ENCODE data around the gene ARL3.
"Not testable (repeated sequence)": the region's sequence is repeated elsewhere in the genome, so short reads cannot be mapped to it uniquely, and the experiment has no call there.

ARL3 gene

GRCh38 chr10:102738692-102739121, 24.5 kb upstream of the ARL3 start:
- no peak for DNase-seq (ENCODE audit: low read depth in 2 of 2)

DNA sequence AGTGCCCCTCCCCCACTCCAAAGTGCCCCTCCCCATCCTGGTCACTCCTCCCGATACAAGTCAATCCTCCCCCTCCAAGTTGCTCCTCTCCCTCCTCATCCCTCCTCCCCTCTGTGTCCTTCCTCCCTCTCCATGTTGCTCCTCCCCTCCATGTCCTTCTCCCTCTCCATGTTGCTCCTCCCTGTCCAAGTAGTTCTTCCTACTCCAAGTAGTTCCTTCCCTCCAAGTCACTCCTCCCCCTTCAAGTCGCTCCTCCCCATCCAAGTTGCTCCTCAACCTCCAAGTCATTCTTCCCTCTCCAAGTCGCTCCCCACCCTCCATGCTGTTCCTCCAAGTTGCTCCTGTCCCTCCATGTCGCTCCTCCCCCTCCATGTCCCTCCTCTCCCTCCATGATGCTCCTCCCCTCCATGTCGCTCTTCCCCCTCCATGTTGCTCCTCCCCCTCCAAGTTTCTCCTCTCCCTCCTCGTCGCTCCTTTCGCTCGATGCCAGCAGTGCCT, 20.9 kb upstream of the ARL3 start:
- DNase-seq (ENCODE audit: low read depth in 2 of 2): no peak

GRCh38 chr10:102732661-102733060, 18.5 kb upstream of the ARL3 start:
- no peak for DNase-seq (ENCODE audit: low read depth in 2 of 2)

DNA sequence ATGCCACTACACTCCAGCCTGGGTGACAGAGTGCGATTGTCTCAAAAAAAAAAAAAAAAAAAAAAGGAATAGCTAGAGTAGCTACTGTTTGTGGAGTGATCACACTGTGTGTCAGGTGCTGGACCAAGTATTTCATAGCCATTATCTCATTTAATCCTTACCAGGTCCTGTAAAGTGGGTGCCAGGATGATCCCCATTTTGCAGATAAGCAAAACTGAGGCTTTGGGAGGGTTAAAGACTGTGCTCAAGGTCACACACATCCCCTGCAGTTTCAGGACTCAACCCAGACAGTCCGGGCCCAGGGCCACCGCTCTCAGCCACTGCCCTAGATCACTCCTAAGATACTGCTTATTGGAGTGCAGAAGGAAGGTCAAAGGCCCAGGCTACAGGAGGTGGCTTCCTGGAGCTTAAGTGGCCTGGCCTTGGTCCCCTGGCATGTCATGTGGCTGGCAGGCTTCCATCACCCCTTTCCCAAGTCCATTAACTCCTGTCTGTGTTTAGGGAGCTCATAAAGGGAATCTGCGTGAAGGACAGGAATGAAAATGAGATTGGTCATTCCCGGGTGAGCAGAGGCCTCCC, 17.1 kb upstream of the ARL3 start:
- DNase-seq (ENCODE audit: low read depth in 2 of 2): no peak

DNA sequence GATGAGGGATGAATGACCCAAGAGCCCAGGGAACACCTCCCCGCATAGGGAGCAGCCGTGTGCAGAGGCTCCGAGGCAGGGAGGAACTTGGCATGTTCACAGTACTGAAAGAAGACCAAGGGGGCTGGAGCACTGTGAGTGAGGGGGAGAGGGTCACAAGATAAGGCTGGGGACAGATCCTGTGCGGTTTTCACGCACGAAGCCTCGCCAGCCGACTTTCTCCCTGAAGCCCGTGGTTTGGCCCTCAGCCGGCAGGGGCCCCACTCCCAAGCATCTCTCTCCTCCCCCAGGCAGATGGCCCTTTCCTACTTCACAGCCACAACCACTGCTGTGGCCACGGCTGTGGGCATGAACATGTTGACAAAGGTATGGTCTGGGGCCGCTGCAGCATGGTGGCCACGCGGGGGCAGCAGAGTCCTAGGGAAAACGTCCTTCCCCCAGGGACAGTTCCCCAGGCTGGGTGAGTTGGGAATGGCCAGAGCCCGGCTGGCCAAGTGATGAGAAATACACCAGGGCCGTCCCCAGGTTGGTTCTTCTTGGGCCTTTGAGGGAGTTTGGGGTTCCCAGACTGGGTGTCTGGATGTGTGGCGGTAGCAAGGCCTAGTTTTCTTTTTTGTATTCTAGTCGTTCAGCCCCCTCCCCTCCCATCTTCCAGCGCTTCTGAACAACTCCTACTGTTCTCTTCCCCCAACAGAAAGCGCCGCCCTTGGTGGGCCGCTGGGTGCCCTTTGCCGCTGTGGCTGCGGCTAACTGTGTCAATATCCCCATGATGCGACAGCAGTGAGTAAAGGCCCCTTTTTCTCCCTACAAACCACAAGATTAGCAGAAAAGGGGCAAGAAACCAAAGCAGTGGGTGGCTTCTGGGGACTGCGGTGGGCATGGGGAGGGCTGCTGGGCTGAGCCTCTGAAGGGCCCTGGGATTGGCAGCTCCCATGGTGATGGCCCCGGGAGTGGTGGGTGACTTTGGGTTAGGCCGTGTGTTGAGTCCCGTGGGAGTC, 15.1 kb upstream of the ARL3 start:
- DNase-seq (ENCODE audit: low read depth in 2 of 2): no peak

GRCh38 chr10:102727037-102727818, 13.0 kb upstream of the ARL3 start:
- no peak for DNase-seq (ENCODE audit: low read depth in 2 of 2)

DNA sequence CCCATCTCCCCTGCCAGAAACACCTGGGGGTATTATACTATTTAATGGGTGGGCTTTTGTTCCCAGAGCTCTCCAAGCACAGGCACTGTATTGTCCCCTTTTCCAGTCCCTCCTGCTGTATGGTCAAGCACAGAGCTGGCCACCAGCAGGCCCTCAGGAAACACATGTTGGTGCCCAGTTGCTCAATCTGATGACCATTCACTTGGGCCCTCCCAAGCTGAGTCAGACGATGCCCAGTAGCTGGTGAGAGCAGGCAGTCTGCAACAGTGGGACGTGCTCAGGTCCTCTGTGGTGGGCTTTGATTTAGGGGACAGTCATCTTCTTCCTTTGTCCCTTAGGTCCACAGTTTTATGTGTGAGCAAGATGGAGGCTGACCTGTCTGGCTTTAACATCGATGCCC, 12.1 kb upstream of the ARL3 start:
- no peak for DNase-seq (ENCODE audit: low read depth in 2 of 2)

GRCh38 chr10:102723989-102724388, 9.8 kb upstream of the ARL3 start:
- DNase-seq (ENCODE audit: low read depth in 2 of 2): no peak

DNA sequence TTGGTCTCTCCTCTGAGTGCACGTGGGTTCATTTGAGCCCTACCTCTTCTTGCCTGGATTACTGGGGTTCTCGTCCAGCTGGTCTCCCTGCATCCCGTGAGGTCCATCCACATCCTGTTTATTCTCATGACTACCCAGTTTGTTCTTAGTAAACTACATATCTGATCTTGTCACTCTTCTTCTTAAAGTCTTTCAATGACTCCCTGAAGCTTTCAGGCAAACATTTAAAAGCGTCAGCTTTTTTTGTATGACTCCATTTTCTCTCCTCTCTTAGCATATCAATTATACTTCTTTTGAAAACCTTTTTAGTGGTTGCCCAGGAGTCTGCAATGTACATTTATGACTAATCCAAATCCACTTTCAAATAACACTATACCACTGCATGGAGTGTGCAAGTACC, 7.8 kb upstream of the ARL3 start:
- DNase-seq (ENCODE audit: low read depth in 2 of 2): no peak

DNA sequence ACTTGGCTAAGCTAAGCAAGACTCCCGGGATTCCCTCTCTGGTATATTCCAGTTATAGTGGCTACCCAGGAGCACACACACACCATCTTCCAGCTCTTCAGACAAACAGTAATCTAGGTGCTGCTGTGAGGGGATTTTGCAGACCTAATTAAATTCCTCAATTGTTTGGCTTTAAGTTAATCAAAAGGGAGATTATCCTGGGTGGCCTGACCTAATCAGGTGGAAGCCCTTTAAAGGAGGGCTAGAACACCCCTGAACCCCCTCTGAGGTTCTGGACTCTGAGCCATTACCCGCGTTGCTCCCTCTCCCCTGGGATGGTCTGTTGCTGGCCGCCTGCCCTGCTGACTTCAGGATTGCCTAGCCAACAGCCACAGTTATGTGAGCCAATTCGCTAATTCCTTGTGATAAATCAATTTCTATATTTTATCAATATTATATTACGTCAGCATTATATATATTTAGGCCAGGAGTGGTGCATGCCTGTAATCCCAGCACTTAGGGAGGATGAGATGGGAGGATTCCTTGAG, 6.6 kb upstream of the ARL3 start:
- DNase-seq (ENCODE audit: low read depth in 2 of 2): no peak

- DNase-seq (ENCODE audit: low read depth in 2 of 2): no peak
Measured at GRCh38 chr10:102720337-102720736, 6.1 kb upstream of the ARL3 start.

GRCh38 chr10:102718220-102718619, 4.0 kb upstream of the ARL3 start:
- no peak for DNase-seq (ENCODE audit: low read depth in 2 of 2)

DNA sequence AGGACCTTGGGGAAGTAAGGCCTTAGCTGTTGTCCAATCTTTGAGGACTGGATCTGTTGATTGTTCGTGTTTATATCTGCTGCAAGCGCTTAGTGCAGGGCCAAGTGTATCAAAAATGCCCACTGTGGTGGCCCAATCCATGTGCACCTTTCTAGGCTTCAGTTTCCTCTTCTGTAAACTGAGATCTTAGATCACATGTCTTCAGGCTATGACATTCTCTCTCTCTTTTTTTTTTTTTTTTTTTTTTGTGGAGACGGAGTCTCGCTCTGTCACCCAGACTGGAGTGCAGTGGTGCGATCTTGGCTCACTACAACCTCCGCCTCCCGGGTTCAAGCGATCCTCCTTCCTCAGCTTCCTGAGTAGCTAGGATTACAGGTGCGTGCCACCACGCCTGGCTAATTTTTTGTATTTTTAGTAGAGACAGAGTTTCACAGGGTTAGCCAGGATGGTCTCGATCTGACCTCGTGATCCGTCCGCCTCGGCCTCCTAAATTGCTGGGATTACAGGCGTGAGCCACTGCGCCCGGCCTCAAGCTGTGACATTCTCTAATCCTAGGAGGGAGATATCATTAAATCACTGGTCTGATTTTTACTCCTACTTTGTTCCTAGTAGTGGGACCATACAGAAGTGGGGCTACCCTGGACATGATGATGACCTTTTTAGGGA, 2.8 kb upstream of the ARL3 start:
- not testable (repeated sequence) for DNase-seq (ENCODE audit: low read depth in 2 of 2)

DNA sequence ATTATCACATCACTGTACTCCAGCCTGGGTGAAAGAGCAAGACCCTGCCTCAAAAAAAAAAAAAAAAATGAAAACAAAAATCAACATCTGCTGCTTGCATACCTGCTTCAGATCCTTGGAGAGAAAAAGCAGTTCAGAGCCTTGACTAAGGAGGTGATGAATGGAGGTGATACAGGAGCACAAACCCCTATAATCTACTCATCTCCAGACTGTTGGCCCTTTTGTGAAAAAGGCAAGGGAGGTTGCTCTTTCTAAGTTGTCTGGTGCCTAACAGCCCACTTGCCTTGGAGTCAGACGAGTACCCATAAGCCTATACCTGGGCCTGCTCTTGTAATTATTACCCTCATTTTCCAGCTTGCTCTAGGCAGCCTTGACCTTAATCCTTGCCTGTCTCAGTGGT, 1.7 kb upstream of the ARL3 start:
- DNase-seq (ENCODE audit: low read depth in 2 of 2): no peak

GRCh38 chr10:102714621-102715455, 641 bp upstream of the ARL3 start, which contains the start of gene SFXN2:
Gene SFXN2, plus strand, starts transcription at chr10:102714636. Its CDS starts 12,001 bp downstream, at chr10:102726637.
- no peak for DNase-seq (ENCODE audit: low read depth in 2 of 2)

DNA sequence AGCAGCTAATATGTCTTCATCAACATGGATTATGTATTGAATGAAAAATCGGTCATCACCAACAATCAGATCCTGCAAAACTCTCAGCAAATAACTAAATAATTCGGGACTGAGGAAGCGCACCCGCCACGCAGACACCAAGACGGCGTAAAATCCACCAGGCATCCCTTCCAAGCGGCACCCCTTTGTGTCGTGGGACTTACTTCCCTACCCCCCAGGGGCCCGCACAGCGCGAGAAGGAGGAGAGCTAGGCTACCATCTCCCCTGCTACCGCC, 721 bp downstream of the ARL3 start:
- no peak for DNase-seq (ENCODE audit: low read depth in 2 of 2)

DNA sequence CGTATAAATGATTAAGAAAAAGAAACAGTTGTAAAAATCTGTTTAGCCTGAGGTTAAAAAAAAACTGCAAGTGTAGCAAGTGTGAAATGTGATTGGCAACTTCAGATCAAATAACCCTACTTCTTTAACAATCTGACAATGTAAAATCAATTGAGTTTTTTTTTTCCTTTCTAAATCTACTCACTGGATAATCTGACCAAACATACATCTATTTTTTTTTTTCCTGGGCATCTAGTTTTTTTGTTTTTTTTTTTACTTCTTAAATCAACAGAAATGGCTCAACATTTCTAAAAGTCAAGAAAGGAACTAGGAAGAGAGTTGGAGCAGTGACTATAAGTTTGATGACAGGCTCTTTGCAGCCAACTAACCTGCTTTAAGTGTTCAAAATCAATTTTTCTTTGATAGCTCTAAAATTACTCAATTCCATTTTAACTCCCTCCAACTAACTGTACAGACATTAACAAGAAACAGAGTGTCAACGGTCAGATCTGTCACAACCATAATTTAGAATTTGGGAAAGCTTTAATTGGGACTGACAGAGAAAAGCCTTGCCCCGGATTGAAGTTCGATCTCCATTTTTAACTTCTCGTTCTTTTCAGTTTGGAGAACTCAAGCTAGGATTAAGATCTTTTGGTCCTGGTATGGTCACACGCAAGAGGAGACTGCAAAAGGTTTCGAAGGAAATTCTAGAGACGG, 1.2 kb downstream of the ARL3 start:
- no peak for DNase-seq (ENCODE audit: low read depth in 2 of 2)

- DNase-seq (ENCODE audit: low read depth in 2 of 2): no peak
Measured at GRCh38 chr10:102712089-102712488, 2.1 kb downstream of the ARL3 start.

DNA sequence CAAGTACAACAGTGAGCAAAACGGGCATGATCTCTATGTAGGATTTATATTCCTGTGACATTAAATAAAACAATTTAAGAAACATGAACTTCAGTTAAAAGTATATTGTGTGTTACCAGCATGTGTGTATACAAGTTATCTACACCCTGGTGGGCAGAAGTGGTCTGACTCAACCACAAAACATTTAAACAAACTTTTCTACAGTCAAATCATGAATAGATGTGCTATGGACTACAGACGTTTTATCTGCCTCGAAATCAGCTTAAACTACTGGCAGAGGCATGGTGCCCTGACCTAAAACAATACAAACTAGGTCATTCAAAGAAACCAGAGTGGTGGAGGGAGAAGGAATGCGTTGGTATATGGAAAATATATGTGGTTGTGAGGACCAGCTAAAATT, 3.6 kb downstream of the ARL3 start:
- DNase-seq (ENCODE audit: low read depth in 2 of 2): peak in 1 of 2 experiments; percentile 33

GRCh38 chr10:102705531-102705930, 8.7 kb downstream of the ARL3 start:
- no peak for DNase-seq (ENCODE audit: low read depth in 2 of 2)
